NCI-H128 (cell line): ENCODE results near the gene PDSS2.

Source experiments
- DNase-seq: peaks from one replicate; lab custom pipeline; 2025; ENCODE audit not compliant: unreplicated experiment; lab: John Stamatoyannopoulos, UW

PDSS2 gene

GRCh38 chr6:107419733-107420132 is 39.6 kb downstream of the PDSS2 start:
- DNase-seq, result no peak

GRCh38 chr6:107418118-107418517 is 41.2 kb downstream of the PDSS2 start:
- no peak for DNase-seq

- DNase-seq, result no peak
These were observed 43.2 kb downstream of the PDSS2 start for GRCh38 chr6:107416145-107416544.

GRCh38 chr6:107413966-107414645 is 45.3 kb downstream of the PDSS2 start:
- no peak for DNase-seq

GRCh38 chr6:107411161-107411560 is 48.2 kb downstream of the PDSS2 start:
- no peak for DNase-seq

- DNase-seq, result no peak
These were observed 49.4 kb downstream of the PDSS2 start for GRCh38 chr6:107409942-107410341.

- no peak for DNase-seq
These were observed 50.6 kb downstream of the PDSS2 start for GRCh38 chr6:107408714-107409113.

GRCh38 chr6:107405002-107405401 is 54.4 kb downstream of the PDSS2 start:
- DNase-seq, result no peak

GRCh38 chr6:107402533-107402932 is 56.8 kb downstream of the PDSS2 start:
- no peak for DNase-seq

- DNase-seq, result no peak
These were observed 57.8 kb downstream of the PDSS2 start for GRCh38 chr6:107401573-107401972.

GRCh38 chr6:107400616-107401147 is 58.7 kb downstream of the PDSS2 start:
- no peak for DNase-seq

- DNase-seq, result no peak
These were observed 59.4 kb downstream of the PDSS2 start for GRCh38 chr6:107399935-107400334.

- DNase-seq, result no peak
These were observed 61.4 kb downstream of the PDSS2 start for GRCh38 chr6:107398001-107398400.

- DNase-seq, result no peak
These were observed 63.2 kb downstream of the PDSS2 start for GRCh38 chr6:107396211-107396610.

GRCh38 chr6:107392069-107392468 is 67.3 kb downstream of the PDSS2 start:
- DNase-seq, result no peak

- no peak for DNase-seq
These were observed 68.5 kb downstream of the PDSS2 start for GRCh38 chr6:107390685-107391435.

- DNase-seq, result no peak
These were observed 69.3 kb downstream of the PDSS2 start for GRCh38 chr6:107390056-107390455.

- no peak for DNase-seq
These were observed 72.5 kb downstream of the PDSS2 start for GRCh38 chr6:107386904-107387303.

GRCh38 chr6:107386340-107386739 is 73.0 kb downstream of the PDSS2 start:
- no peak for DNase-seq

- DNase-seq, result no peak
These were observed 75.7 kb downstream of the PDSS2 start for GRCh38 chr6:107383705-107384104.

GRCh38 chr6:107374264-107374663 is 85.1 kb downstream of the PDSS2 start:
- DNase-seq, result no peak

GRCh38 chr6:107369493-107369892 is 89.9 kb downstream of the PDSS2 start:
- no peak for DNase-seq
